PFSK-1 (cell line): ENCODE data around the gene CLEC3B.

ENCODE experiments used
- FOXP2 ChIP-seq: optimal IDR thresholded peaks from 2 replicates; pipeline ENCODE3; 2011; ENCODE audit warnings: borderline replicate concordance, control low read depth, inconsistent platforms; ENCODE audit not compliant: insufficient read depth; ENCODE audit errors: extremely low read length, extremely low read depth
- POLR2AphosphoS5 ChIP-seq: IDR thresholded peaks from 2 replicates; pipeline ENCODE4 v1.6.1; 2012; ENCODE audit warnings: low read depth, mild to moderate bottlenecking, control low read depth, low read length, moderate library complexity
- REST ChIP-seq, 2 experiments: IDR thresholded peaks; 2 replicates each; pipeline versions ENCODE4 v1.6.1 to v1.8.0; 2011 to 2012; ENCODE audit warnings: low read depth in 2 of 2, low read length in 2 of 2, control low read depth in 1 of 2, inconsistent platforms in 1 of 2, mild to moderate bottlenecking in 1 of 2, moderate library complexity in 1 of 2; ENCODE audit not compliant: insufficient read depth in 1 of 2
- SIN3A ChIP-seq: IDR thresholded peaks from 2 replicates; pipeline ENCODE4 v1.6.1; 2012; ENCODE audit warnings: mild to moderate bottlenecking, low read length, moderate library complexity, borderline replicate concordance; ENCODE audit not compliant: insufficient read depth
- TAF1 ChIP-seq: IDR thresholded peaks from 2 replicates; pipeline ENCODE4 v1.6.1; 2012; ENCODE audit warnings: low read length, control low read depth, borderline replicate concordance; ENCODE audit not compliant: insufficient read depth

Gene CLEC3B

GRCh38 chr3:45003406-45003805 lies 22.7 kb upstream of the CLEC3B start:
- TF ChIP-seq REST (IDR thresholded peaks at IDR 0.05; ENCODE audit: insufficient read depth in 1 of 2, low read depth in 2 of 2, low read length in 2 of 2) = no peak
- no peak for TF ChIP-seq POLR2AphosphoS5
- TF ChIP-seq SIN3A = no peak
- no peak for TF ChIP-seq FOXP2
- no peak for TF ChIP-seq TAF1

DNA sequence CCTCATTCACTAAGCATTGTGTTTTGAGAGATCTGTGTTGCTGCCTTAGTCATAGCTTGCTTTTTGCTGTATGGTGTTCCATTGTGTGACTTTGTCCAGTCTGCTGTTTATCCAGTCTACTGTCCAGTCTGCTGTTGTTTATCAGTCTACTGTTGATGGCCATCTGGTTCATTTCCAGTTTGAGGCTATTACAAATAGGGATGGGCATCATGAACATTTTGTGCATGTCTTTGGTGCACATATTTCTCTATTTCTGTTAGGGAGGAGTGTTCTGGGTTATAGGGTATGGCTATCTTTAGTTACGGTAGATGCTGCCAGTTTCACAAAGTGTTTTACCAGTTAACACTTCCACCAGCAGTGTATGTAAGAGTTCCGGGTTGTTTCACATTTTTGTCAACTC lies 22.2 kb upstream of the CLEC3B start:
- TF ChIP-seq TAF1 (no peak), POLR2AphosphoS5 (no peak), REST (IDR thresholded peaks at IDR 0.05; ENCODE audit: insufficient read depth in 1 of 2, low read depth in 2 of 2, low read length in 2 of 2) (no peak), FOXP2 (no peak)

GRCh38 chr3:45007091-45007490 lies 19.0 kb upstream of the CLEC3B start:
- no peak for TF ChIP-seq REST (IDR thresholded peaks at IDR 0.05; ENCODE audit: insufficient read depth in 1 of 2, low read depth in 2 of 2, low read length in 2 of 2)
- TF ChIP-seq FOXP2 = no peak
- no peak for TF ChIP-seq TAF1
- TF ChIP-seq POLR2AphosphoS5 = no peak
- no peak for TF ChIP-seq SIN3A

DNA sequence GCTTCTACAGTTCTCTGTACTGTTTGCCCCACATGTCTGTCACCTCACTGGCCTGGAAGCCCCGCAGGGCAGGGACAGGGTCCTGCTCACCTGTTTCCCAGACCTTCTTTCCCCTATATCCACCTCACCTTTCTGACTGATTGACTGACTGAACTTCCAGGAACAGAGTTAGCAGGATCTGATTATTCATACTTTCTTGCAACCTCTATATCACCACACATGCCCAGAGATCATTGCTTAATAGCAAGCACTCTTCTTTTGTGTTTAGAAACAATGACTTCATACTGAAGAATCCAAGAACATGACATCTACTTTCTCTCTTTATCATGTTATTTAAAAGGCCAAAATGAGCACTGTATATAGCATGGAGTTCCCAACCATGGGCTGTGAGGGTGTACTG lies 18.0 kb upstream of the CLEC3B start:
- no peak for TF ChIP-seq SIN3A
- TF ChIP-seq TAF1 = no peak
- TF ChIP-seq POLR2AphosphoS5 = no peak
- no peak for TF ChIP-seq FOXP2
- no peak for TF ChIP-seq REST (IDR thresholded peaks at IDR 0.05; ENCODE audit: insufficient read depth in 1 of 2, low read depth in 2 of 2, low read length in 2 of 2)

GRCh38 chr3:45009868-45010267 lies 16.2 kb upstream of the CLEC3B start:
- TF ChIP-seq REST (IDR thresholded peaks at IDR 0.05; ENCODE audit: insufficient read depth in 1 of 2, low read depth in 2 of 2, low read length in 2 of 2) = no peak
- TF ChIP-seq TAF1 = no peak
- TF ChIP-seq SIN3A = no peak
- no peak for TF ChIP-seq FOXP2
- no peak for TF ChIP-seq POLR2AphosphoS5
